GM18498 (cell line): ENCODE results near the gene GOLGA3.

Source experiments
- ATAC-seq: cut with Tn5 transposase; IDR thresholded peaks from one replicate; pipeline ENCODE4 v1.9.1; 2021; ENCODE audit warnings: mild to moderate bottlenecking, moderate library complexity; ENCODE audit not compliant: unreplicated experiment

GOLGA3 gene

DNA sequence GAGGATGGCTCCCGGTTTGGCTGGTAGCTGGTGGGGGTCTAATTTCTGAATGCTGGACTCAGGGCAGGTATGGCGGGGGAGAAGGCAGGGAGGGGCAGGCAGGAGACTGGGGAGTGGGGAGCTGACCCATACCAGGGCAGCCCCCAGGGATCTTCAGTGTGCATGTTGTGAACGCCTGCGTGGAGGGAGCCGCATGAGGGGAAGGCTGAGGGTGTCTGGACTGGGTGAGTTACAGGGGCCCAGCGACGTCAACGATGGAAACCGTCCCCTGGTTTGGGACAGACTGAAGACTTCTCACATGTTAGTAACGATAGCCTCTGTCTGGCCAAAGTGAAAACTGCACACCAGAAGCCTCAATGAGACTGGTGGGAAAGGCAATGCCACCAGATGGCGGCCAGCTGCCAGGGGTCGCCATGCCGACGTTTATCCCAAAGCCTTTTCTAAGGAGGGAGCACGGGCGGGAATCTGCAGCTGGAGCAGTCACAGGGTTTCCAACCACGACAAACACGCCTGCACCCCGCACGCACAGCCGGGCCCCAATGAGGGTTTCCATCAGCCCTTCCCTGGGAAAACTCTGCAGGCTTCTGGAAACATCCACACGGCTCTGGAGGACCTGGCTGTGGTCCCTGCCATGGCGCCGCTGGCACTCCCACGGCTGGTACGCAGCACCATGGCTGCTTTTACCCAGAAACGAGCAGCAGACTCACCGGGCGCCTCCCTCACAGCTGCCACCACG, 104.0 kb downstream of the GOLGA3 start:
- ATAC-seq = no peak

- no peak for ATAC-seq
Observed at GRCh38 chr12:132723764-132724140, 104.9 kb downstream of the GOLGA3 start.

DNA sequence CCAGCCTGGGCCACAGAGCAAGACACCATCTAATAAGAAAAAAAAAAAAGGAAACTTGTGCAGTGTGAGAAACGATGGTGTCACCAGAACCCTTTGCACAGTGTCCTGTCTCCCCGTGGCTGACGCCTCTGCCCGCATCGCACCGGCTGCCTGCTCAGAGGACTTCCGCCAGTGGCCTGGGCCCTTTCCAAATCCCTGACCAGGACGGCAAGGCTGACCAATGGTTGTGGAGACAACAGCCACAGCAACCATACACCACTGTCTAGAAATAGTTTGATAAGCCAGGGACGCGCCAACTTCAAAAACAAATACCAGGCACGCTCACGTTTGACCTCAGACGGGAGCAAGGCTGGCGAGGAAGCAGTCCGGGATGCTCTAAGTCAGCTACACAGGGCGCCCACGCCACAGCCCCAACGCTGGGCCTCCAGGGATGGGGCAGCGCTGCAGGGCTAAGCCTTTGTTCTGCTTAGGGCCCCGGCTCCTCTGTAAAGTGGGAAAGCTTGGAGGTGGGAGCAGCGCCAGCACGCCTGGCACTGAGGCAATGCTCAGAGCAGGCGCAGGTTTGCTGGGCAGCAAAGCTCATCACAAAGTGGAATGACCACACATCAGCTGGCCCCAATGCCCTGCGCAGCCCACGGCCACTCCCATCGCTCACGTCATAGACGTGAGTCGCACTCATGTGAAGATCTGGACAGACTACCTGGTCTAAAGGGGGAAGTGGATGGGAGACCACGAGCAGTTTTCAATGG, 105.5 kb downstream of the GOLGA3 start:
- no peak for ATAC-seq

DNA sequence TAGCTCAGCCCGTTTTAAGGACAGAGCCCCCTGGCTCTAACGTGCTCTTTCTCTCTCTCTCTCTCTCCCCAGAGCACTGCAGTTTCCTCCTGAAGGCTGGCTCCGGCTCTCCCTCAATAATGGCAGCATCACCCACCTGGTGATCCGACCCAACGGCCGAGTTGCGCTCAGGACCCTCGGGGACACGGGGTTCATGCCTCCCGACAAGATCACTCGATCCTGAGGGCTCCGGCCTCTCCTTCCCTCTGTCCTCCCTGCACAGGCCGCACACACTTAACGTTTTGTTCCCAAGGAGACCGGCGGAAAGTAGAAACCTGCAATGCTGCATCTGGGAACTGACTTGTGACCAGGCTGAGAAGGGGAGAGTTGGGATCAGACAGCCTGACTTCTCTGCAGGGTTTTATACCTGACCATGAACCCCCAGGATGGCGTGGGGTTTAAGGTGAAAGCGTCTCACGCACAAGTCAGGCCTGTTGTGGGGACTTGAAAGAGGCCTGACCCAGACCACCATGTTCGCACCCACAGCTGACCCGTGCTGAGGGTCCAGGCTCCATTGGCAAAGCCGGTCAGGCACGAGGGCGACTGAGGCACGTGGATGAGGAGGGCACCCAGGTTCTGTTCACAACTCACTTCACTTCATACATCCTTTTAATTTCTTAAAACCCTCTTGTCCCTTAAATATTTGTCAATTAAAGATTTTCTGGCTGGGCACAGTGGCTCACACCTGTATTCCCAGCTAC, 107.9 kb downstream of the GOLGA3 start:
- ATAC-seq = no peak

- ATAC-seq = no peak
Observed at GRCh38 chr12:132719954-132720324, 108.7 kb downstream of the GOLGA3 start.

DNA sequence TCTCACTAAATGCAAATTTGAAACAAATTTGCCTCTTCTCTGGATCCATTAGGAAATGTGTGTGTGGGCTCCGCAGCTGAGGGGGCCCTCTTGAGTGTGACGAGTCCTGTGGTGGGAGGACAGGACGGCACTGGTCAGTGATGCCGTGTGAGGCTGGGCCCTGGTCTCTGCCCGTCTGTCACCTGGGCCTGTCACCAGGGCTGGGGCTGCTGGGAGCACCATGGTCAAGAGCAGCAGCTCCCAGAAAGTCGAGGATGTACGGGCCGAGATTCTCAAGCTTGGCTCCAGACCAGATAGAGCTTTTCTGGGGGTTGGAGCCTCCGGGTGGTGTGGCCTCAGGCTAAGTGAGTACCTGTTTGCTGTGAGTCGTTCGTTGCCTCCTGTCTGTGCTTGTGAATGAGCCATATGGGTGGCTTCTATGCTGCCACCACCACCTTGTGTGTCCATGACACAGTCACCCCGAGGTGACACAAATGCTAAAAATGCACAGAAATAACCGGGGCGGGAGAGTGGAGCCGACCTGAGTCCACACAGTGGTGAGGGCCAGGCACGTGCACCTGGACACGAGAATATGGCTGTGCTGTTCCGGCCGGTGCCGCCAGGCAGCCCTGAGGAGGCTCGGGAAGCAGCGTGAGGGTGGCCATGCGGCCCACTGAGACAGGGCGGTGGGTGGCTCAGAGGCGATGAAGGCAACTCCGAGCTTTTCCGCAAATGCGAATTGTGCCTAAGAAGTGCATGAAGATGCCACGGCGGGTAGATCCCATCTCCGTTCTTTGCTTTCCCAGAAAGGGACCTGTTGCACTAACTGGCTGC, 109.3 kb downstream of the GOLGA3 start:
- no peak for ATAC-seq
